HEK293 (cell line): ENCODE measurements around the gene PHF20.

Source experiments
- CTCF ChIA-PET: fragments of 350-600 bp; formaldehyde crosslinking; extraction: SDS; loops from one replicate; lab custom pipeline; 2021; ENCODE audit warnings: antibody characterized with exemption; lab: Yijun Ruan, JAX
- POLR2A ChIA-PET: fragments of 300-600 bp; formaldehyde crosslinking; extraction: SDS; loops from one replicate; lab custom pipeline; 2020; ENCODE audit warnings: antibody characterized with exemption, inconsistent platforms; lab: Yijun Ruan, JAX
- H3K27ac ChIP-seq: fragments of 200-500 bp; sonication (Bioruptor generic); 2 replicates; pipeline ENCODE4 v1.5.1; 2014; ENCODE audit warnings: low read depth, low read length, control low read depth, inconsistent platforms; ENCODE audit errors: extremely low read depth
- H3K36me3 ChIP-seq, 2 experiments: fragments of 200-500 bp in 1 of 2; sonication (Bioruptor generic) in 1 of 2; 1 replicate in 1 of 2; 2 replicates in 1 of 2; pipeline ENCODE4 v1.5.1; 2014 to 2017; ENCODE audit warnings: inconsistent platforms in 2 of 2, low read length in 2 of 2; ENCODE audit not compliant: control insufficient read depth in 2 of 2, insufficient read depth in 1 of 2
- H3K4me1 ChIP-seq: fragments of 200-500 bp; sonication (Bioruptor generic); 2 replicates; pipeline ENCODE4 v1.5.1; 2014; ENCODE audit warnings: mild to moderate bottlenecking, low read length, inconsistent platforms; ENCODE audit not compliant: control insufficient read depth, insufficient read depth
- H3K4me3 ChIP-seq: 2 replicates; pipeline ENCODE4 v1.5.1; 2011; ENCODE audit warnings: low read depth, mild to moderate bottlenecking, control low read depth, low read length, moderate library complexity
- H3K9me3 ChIP-seq: fragments of 200-500 bp; sonication (Bioruptor generic); 2 replicates; pipeline ENCODE4 v1.5.1; 2014; ENCODE audit warnings: low read depth, low read length, inconsistent platforms; ENCODE audit not compliant: control insufficient read depth, insufficient read depth
- SP3 ChIP-seq: fragments of 450-650 bp; formaldehyde crosslinking; IDR thresholded peaks from 2 replicates; pipeline ENCODE4 v1.5.1; 2016; ENCODE audit warnings: missing biosample characterization, missing genetic modification characterization
- ZIC2 ChIP-seq: fragments of 450-650 bp; formaldehyde crosslinking; IDR thresholded peaks from 2 replicates; pipeline ENCODE4 v1.5.1; 2016; ENCODE audit warnings: missing biosample characterization, missing genetic modification characterization
- ZNF223 ChIP-seq: fragments of 450-650 bp; formaldehyde crosslinking; IDR thresholded peaks from 2 replicates; pipeline ENCODE4 v1.5.1; 2016; ENCODE audit warnings: missing biosample characterization, missing genetic modification characterization
- ZNF292 ChIP-seq: fragments of 450-650 bp; formaldehyde crosslinking; IDR thresholded peaks from 2 replicates; pipeline ENCODE4 v1.5.1; 2016; ENCODE audit warnings: low read depth, missing biosample characterization, missing genetic modification characterization, borderline replicate concordance
- ZNF571 ChIP-seq: fragments of 450-650 bp; formaldehyde crosslinking; IDR thresholded peaks from 2 replicates; pipeline ENCODE4 v1.5.0; 2017; ENCODE audit warnings: missing biosample characterization, missing genetic modification characterization
- ZNF768 ChIP-seq: fragments of 450-650 bp; formaldehyde crosslinking; IDR thresholded peaks from 2 replicates; pipeline ENCODE4 v1.5.1; 2018; ENCODE audit warnings: missing biosample characterization, mild to moderate bottlenecking, missing genetic modification characterization
- ZSCAN23 ChIP-seq: fragments of 450-650 bp; formaldehyde crosslinking; IDR thresholded peaks from 2 replicates; pipeline ENCODE4 v1.5.1; 2016; ENCODE audit warnings: missing biosample characterization, missing genetic modification characterization
- TF ChIP-seq, protein P1 (sequence below): fragments of 450-650 bp; formaldehyde crosslinking; IDR thresholded peaks from 2 replicates; pipeline ENCODE4 v1.5.1; 2016; ENCODE audit warnings: missing biosample characterization, missing genetic modification characterization
- TF ChIP-seq, protein P2 (sequence below): fragments of 450-650 bp; formaldehyde crosslinking; optimal IDR thresholded peaks from 2 replicates; pipeline ENCODE3; 2016; ENCODE audit warnings: missing biosample characterization, mild to moderate bottlenecking, missing genetic modification characterization
- TF ChIP-seq, protein P3 (sequence below): fragments of 450-650 bp; formaldehyde crosslinking; IDR thresholded peaks from 2 replicates; pipeline ENCODE4 v1.5.1; 2016; ENCODE audit warnings: missing biosample characterization, missing genetic modification characterization, borderline replicate concordance
- TF ChIP-seq, protein P4 (sequence below): fragments of 450-650 bp; formaldehyde crosslinking; IDR thresholded peaks from 2 replicates; pipeline ENCODE4 v1.5.1; 2016; ENCODE audit warnings: missing biosample characterization, missing genetic modification characterization
- TF ChIP-seq, protein P5 (sequence below): fragments of 450-650 bp; IDR thresholded peaks from 2 replicates; pipeline ENCODE4 v1.5.1; 2018; ENCODE audit warnings: missing biosample characterization, mild to moderate bottlenecking, missing genetic modification characterization
- TF ChIP-seq, protein P6 (sequence below): fragments of 450-650 bp; formaldehyde crosslinking; IDR thresholded peaks from 2 replicates; pipeline ENCODE4 v1.5.1; 2016; ENCODE audit warnings: missing biosample characterization, missing genetic modification characterization

PHF20 gene

DNA sequence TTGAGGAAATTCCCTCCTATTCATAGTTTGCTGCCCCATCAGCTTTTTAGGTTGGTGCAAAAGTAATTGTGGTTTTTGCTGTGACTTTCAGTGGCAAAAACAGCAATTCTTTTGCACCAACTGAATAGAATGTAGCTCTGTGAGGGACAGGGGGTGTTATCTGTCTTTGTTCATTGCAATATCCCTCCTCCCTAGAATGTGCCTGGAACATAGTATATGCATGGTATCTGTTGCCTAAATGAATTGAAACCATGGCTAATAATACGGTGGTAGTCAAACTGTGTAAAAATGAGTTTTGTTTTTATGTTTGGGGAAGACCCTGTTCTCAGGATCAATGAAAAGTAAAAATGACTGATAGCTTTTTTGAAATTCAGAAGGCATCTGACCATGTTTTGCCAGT lies 137.4 kb downstream of the PHF20 start:
- Histone ChIP-seq H3K4me1 (no peaks in the 10 kb centered on the region), H3K27ac (no peak overlapping the region), H3K9me3 (no peaks in the 10 kb centered on the region), H3K36me3 (peaks cover 3 to 28% of the 10 kb centered on the region in 2 experiments; a peak in 2 of 3 replicates), H3K4me3 (no peak overlapping the region)
- ChIA-PET CTCF (interaction anchor here (0.8 kb wide), 1 partner anchor 45 kb away, joined by 4 read pairs; the partner anchor contains the start of gene SCAND1), POLR2A (interaction anchor here (0.6 to 1.5 kb wide), 2 partner anchors 59 to 167 kb away, joined by 5 to 11 read pairs; partner anchors contain the start of gene RBM39)
- TF ChIP-seq, protein P1, sequence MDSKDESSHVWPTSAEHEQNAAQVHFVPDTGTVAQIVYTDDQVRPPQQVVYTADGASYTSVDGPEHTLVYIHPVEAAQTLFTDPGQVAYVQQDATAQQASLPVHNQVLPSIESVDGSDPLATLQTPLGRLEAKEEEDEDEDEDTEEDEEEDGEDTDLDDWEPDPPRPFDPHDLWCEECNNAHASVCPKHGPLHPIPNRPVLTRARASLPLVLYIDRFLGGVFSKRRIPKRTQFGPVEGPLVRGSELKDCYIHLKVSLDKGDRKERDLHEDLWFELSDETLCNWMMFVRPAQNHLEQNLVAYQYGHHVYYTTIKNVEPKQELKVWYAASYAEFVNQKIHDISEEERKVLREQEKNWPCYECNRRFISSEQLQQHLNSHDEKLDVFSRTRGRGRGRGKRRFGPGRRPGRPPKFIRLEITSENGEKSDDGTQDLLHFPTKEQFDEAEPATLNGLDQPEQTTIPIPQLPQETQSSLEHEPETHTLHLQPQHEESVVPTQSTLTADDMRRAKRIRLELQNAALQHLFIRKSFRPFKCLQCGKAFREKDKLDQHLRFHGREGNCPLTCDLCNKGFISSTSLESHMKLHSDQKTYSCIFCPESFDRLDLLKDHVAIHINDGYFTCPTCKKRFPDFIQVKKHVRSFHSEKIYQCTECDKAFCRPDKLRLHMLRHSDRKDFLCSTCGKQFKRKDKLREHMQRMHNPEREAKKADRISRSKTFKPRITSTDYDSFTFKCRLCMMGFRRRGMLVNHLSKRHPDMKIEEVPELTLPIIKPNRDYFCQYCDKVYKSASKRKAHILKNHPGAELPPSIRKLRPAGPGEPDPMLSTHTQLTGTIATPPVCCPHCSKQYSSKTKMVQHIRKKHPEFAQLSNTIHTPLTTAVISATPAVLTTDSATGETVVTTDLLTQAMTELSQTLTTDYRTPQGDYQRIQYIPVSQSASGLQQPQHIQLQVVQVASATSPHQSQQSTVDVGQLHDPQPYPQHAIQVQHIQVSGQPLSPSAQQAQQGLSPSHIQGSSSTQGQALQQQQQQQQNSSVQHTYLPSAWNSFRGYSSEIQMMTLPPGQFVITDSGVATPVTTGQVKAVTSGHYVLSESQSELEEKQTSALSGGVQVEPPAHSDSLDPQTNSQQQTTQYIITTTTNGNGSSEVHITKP (tag by site-specific recombination), result no peak
- TF ChIP-seq ZIC2 (tag by site-specific recombination), result no peak
- no peak for TF ChIP-seq SP3 (tag by site-specific recombination)
- TF ChIP-seq, protein P2, sequence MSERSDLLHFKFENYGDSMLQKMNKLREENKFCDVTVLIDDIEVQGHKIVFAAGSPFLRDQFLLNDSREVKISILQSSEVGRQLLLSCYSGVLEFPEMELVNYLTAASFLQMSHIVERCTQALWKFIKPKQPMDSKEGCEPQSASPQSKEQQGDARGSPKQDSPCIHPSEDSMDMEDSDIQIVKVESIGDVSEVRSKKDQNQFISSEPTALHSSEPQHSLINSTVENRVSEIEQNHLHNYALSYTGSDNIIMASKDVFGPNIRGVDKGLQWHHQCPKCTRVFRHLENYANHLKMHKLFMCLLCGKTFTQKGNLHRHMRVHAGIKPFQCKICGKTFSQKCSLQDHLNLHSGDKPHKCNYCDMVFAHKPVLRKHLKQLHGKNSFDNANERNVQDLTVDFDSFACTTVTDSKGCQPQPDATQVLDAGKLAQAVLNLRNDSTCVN, result no peak
- TF ChIP-seq ZNF292 (tag by site-specific recombination), result no peak
- TF ChIP-seq, protein P3, sequence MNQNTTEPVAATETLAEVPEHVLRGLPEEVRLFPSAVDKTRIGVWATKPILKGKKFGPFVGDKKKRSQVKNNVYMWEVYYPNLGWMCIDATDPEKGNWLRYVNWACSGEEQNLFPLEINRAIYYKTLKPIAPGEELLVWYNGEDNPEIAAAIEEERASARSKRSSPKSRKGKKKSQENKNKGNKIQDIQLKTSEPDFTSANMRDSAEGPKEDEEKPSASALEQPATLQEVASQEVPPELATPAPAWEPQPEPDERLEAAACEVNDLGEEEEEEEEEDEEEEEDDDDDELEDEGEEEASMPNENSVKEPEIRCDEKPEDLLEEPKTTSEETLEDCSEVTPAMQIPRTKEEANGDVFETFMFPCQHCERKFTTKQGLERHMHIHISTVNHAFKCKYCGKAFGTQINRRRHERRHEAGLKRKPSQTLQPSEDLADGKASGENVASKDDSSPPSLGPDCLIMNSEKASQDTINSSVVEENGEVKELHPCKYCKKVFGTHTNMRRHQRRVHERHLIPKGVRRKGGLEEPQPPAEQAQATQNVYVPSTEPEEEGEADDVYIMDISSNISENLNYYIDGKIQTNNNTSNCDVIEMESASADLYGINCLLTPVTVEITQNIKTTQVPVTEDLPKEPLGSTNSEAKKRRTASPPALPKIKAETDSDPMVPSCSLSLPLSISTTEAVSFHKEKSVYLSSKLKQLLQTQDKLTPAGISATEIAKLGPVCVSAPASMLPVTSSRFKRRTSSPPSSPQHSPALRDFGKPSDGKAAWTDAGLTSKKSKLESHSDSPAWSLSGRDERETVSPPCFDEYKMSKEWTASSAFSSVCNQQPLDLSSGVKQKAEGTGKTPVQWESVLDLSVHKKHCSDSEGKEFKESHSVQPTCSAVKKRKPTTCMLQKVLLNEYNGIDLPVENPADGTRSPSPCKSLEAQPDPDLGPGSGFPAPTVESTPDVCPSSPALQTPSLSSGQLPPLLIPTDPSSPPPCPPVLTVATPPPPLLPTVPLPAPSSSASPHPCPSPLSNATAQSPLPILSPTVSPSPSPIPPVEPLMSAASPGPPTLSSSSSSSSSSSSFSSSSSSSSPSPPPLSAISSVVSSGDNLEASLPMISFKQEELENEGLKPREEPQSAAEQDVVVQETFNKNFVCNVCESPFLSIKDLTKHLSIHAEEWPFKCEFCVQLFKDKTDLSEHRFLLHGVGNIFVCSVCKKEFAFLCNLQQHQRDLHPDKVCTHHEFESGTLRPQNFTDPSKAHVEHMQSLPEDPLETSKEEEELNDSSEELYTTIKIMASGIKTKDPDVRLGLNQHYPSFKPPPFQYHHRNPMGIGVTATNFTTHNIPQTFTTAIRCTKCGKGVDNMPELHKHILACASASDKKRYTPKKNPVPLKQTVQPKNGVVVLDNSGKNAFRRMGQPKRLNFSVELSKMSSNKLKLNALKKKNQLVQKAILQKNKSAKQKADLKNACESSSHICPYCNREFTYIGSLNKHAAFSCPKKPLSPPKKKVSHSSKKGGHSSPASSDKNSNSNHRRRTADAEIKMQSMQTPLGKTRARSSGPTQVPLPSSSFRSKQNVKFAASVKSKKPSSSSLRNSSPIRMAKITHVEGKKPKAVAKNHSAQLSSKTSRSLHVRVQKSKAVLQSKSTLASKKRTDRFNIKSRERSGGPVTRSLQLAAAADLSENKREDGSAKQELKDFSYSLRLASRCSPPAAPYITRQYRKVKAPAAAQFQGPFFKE (tag by site-specific recombination), result no peak
- no peak for TF ChIP-seq ZNF571 (tag by site-specific recombination)
- TF ChIP-seq, protein P4, sequence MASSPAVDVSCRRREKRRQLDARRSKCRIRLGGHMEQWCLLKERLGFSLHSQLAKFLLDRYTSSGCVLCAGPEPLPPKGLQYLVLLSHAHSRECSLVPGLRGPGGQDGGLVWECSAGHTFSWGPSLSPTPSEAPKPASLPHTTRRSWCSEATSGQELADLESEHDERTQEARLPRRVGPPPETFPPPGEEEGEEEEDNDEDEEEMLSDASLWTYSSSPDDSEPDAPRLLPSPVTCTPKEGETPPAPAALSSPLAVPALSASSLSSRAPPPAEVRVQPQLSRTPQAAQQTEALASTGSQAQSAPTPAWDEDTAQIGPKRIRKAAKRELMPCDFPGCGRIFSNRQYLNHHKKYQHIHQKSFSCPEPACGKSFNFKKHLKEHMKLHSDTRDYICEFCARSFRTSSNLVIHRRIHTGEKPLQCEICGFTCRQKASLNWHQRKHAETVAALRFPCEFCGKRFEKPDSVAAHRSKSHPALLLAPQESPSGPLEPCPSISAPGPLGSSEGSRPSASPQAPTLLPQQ (tag by site-specific recombination), result no peak
- TF ChIP-seq, protein P5, sequence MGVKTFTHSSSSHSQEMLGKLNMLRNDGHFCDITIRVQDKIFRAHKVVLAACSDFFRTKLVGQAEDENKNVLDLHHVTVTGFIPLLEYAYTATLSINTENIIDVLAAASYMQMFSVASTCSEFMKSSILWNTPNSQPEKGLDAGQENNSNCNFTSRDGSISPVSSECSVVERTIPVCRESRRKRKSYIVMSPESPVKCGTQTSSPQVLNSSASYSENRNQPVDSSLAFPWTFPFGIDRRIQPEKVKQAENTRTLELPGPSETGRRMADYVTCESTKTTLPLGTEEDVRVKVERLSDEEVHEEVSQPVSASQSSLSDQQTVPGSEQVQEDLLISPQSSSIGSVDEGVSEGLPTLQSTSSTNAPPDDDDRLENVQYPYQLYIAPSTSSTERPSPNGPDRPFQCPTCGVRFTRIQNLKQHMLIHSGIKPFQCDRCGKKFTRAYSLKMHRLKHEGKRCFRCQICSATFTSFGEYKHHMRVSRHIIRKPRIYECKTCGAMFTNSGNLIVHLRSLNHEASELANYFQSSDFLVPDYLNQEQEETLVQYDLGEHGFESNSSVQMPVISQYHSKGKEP (tag by site-specific recombination), result no peak
- no peak for TF ChIP-seq ZSCAN23
- no peak for TF ChIP-seq ZNF223 (tag by site-specific recombination)
- TF ChIP-seq, protein P6, sequence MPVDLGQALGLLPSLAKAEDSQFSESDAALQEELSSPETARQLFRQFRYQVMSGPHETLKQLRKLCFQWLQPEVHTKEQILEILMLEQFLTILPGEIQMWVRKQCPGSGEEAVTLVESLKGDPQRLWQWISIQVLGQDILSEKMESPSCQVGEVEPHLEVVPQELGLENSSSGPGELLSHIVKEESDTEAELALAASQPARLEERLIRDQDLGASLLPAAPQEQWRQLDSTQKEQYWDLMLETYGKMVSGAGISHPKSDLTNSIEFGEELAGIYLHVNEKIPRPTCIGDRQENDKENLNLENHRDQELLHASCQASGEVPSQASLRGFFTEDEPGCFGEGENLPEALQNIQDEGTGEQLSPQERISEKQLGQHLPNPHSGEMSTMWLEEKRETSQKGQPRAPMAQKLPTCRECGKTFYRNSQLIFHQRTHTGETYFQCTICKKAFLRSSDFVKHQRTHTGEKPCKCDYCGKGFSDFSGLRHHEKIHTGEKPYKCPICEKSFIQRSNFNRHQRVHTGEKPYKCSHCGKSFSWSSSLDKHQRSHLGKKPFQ, result no peak
- no peak for TF ChIP-seq ZNF768 (tag by site-specific recombination)
